Vagina (tissue), 2 donors: ENCODE data around the gene UNC5CL.

Experiments used
- POLR2A ChIP-seq, 2 donors: fragments of 450-650 bp; IDR thresholded peaks; one replicate each; pipeline ENCODE4 v1.6.1; 2017; ENCODE audit warnings: antibody characterized with exemption in 2 of 2, mild to moderate bottlenecking in 2 of 2, moderate library complexity in 2 of 2
- TF ChIP-seq, protein P1 (sequence below), 3 experiments: fragments of 450-650 bp in 2 of 3; fragments of 200-600 bp in 1 of 3; sonication (generic) in 1 of 3; IDR thresholded peaks; one replicate each; pipeline ENCODE4 v1.5.1; 2017 to 2019; ENCODE audit warnings: antibody characterized with exemption in 3 of 3, mild to moderate bottlenecking in 2 of 3, moderate library complexity in 2 of 3

DNA sequence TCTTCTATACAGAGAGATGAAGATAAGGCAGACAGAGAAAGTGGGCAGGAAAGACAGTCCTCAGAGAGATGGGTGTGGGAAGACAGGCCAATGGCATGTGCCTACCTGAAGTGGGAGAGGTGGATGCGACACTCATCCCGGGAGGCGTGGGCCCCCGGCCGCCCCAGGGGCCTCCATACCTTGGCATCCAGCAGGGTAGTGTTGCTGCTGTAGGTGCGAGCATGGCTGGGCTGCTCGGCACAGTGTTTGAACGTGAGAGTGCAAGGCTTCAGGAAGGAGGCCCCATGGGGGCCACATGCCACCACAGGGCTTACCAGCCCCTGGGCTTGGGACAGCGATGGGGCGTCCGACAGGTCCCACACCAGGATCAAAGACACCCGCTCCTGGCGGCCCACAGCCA lies 5.2 kb downstream of the UNC5CL start:
- TF ChIP-seq, protein P1, sequence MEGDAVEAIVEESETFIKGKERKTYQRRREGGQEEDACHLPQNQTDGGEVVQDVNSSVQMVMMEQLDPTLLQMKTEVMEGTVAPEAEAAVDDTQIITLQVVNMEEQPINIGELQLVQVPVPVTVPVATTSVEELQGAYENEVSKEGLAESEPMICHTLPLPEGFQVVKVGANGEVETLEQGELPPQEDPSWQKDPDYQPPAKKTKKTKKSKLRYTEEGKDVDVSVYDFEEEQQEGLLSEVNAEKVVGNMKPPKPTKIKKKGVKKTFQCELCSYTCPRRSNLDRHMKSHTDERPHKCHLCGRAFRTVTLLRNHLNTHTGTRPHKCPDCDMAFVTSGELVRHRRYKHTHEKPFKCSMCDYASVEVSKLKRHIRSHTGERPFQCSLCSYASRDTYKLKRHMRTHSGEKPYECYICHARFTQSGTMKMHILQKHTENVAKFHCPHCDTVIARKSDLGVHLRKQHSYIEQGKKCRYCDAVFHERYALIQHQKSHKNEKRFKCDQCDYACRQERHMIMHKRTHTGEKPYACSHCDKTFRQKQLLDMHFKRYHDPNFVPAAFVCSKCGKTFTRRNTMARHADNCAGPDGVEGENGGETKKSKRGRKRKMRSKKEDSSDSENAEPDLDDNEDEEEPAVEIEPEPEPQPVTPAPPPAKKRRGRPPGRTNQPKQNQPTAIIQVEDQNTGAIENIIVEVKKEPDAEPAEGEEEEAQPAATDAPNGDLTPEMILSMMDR (IDR thresholded peaks at IDR 0.05) = no peak
- TF ChIP-seq POLR2A (IDR thresholded peaks at IDR 0.05) = no peak
